Measurements from ENCODE around the gene USP6NL.
"Not testable (repeated sequence)": the region's sequence is repeated elsewhere in the genome, so short reads cannot be mapped to it uniquely, and the experiment has no call there.

Gene USP6NL

GRCh38 chr10:11441151-11441535, 170.3 kb downstream of the USP6NL start:
- DNase-seq = no peak

- DNase-seq = peak; percentile 58
Observed at GRCh38 chr10:11440250-11441150, 170.9 kb downstream of the USP6NL start.

- no peak for DNase-seq
Observed at GRCh38 chr10:11439523-11440053, 171.9 kb downstream of the USP6NL start.

GRCh38 chr10:11437391-11438142, 173.9 kb downstream of the USP6NL start:
- DNase-seq = peak; percentile 19

GRCh38 chr10:11436445-11436844, 175.0 kb downstream of the USP6NL start:
- DNase-seq = not testable (repeated sequence)

GRCh38 chr10:11435581-11435981, 175.9 kb downstream of the USP6NL start:
- DNase-seq = peak; percentile 10

- DNase-seq = no peak
Observed at GRCh38 chr10:11434324-11434723, 177.1 kb downstream of the USP6NL start.

- no peak for DNase-seq
Observed at GRCh38 chr10:11433657-11434056, 177.8 kb downstream of the USP6NL start.

GRCh38 chr10:11431216-11431555, 180.3 kb downstream of the USP6NL start:
- DNase-seq = no peak

GRCh38 chr10:11430421-11431215, 180.8 kb downstream of the USP6NL start:
- no peak for DNase-seq

- no peak for DNase-seq
Observed at GRCh38 chr10:11429439-11430052, 181.9 kb downstream of the USP6NL start.

GRCh38 chr10:11425676-11426075, 185.8 kb downstream of the USP6NL start:
- no peak for DNase-seq

- peak; percentile 47 for DNase-seq
Observed at GRCh38 chr10:11425296-11425610, 186.2 kb downstream of the USP6NL start.

- DNase-seq = peak; percentile 47
Observed at GRCh38 chr10:11424456-11425295, 186.8 kb downstream of the USP6NL start.

- DNase-seq = no peak
Observed at GRCh38 chr10:11416974-11417373, 194.5 kb downstream of the USP6NL start.

GRCh38 chr10:11415095-11415494, 196.4 kb downstream of the USP6NL start:
- no peak for DNase-seq

- no peak for DNase-seq
Observed at GRCh38 chr10:11414314-11415038, 197.0 kb downstream of the USP6NL start.

GRCh38 chr10:11411926-11412545, 199.4 kb downstream of the USP6NL start:
- DNase-seq = no peak

GRCh38 chr10:11409357-11409756, 202.1 kb downstream of the USP6NL start:
- no peak for DNase-seq

- DNase-seq = no peak
Observed at GRCh38 chr10:11407939-11408338, 203.5 kb downstream of the USP6NL start.

- DNase-seq = no peak
Observed at GRCh38 chr10:11406746-11407145, 204.7 kb downstream of the USP6NL start.

All from COR-L47 (cell line).